HG03159 (cell line): ENCODE data around the gene RAD51AP1.

ENCODE experiments used
- ATAC-seq: cut with Tn5 transposase; IDR thresholded peaks from one replicate; pipeline ENCODE4 v1.9.1; 2021; ENCODE audit warnings: mild to moderate bottlenecking, moderate library complexity; ENCODE audit not compliant: unreplicated experiment

Gene RAD51AP1

DNA sequence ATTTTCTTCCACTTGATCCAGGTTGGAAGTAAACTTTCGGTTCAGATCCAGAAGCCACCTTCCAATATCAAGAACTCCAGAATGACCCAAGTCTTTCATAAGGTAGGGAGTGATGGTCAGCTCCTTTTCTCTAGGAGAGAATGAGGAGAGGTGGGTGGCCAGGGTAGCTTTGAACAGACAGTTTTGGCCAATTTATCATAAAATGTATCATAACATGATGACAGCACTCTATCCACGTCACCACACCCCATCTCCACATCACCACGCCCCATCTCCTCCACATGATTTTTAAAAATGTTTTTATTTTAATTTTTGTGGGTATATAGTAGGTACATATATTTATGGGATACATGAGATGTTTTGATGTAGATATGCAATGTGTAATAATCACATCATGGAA lies 50.2 kb downstream of the RAD51AP1 start:
- ATAC-seq, result no peak

DNA sequence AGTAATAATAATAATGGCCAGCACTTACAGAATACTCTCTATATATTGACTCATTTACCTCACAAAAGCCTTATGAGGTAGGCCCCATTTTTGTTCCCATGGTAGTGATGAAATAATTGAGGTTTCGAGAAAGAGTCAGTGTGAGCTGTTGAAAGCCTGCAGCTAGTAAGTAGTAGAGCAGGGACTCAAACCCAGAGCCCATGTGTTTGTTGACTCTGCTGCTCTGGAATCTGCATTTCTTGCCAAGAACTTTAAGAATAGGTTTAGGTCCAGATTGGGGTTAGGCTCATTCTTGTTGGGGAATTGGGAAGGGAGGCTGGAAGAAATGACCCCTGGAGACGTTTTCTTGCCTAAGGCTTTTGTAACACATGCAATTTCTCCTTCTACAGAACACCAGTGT lies 51.3 kb downstream of the RAD51AP1 start:
- ATAC-seq, result no peak

DNA sequence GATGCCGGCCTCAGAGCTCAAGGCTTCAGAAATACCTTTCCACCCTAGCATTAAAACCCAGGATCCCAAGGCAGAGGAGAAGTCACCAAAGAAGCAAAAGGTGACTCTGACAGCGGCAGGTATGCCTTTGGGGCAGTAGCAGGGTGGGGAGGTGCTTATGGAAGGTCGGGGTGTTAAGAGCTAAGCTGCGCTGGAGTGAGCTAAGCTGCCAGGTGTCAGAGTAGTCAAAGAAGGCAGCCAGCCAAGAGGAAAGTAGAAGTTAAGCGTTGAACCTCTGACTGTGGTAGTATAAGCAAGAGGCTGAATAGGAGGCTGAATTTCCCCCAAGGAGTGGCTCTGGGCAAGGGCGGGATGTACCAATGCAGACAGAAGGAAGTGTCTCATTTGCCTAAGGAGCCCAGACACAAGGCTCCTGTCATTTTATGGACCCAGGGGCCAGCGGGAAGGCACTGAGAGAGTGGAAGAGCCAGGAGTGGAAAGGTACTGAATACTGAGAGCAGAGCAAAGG lies 52.5 kb downstream of the RAD51AP1 start:
- no peak for ATAC-seq

DNA sequence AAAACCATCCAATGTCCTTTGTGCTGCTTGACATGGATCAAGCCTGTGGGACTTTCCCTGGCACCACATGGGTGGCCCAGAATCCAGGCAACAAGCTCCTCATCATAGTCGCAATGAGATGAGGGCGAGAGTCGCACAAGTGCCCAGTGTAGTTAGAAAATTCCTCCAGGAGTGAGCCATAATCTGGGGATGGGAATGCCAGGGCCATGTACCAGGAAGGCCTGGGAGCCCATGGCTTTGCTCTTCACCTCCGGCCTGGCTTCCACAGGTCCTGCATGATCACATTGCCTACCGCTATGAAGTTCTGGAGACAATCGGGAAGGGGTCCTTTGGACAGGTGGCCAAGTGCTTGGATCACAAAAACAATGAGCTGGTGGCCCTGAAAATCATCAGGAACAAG lies 57.2 kb downstream of the RAD51AP1 start:
- no peak for ATAC-seq

DNA sequence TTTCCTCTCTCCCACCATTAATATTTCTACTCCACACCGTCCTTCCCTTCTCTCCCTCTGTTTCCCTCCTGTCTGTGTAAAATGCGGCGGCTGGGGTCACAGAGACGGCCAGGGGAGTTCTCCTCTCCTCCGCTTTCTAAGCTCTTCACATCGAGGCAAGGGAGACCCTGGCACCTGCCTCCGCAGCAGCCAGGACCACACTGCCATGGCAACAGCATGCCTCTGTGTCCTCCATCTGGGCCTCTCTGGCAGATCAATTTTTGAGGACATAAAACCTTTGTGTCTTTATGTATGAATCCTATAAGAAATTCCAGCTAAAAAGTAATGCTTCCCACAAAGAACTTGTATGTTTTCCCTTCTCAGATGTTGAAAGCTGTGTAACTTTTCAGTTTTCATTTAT lies 64.7 kb downstream of the RAD51AP1 start:
- ATAC-seq, result no peak

DNA sequence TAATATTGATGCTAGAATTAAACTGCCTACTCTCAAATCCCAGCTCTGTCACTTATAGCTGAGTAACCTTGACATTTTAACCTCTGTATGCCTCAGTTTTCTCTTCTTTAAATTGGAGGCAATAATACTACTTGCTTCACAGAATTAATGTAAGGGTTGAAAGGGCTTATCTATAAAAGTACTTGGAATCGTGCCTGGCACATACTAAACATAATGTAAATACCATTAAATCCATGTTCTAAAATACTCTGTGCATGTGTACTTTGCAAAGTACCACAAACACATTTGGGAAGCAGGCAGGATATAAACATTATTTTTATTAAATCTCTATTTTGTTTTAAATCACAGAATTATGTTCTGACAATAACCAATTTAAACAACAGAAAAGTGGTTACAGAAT lies 65.3 kb downstream of the RAD51AP1 start:
- no peak for ATAC-seq

DNA sequence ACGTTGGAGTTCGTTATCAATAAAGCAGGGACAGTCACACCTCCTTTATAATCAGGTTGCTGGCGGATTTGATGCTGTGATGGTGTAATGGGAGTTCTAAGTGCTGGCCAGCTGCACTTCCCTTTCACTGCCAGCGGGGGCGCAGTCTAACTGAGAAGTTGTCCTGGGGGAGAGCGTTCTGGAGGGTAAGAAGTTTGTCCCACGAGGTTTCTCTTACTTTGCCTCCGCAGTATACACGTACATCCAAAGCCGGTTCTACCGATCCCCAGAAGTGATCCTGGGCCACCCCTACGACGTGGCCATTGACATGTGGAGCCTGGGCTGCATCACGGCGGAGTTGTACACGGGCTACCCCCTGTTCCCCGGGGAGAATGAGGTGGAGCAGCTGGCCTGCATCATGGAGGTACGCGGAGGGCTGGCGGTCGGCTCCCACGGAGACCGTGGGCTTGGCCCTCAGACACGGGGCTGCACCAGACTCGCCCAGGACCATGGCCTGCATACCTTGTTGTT lies 66.0 kb downstream of the RAD51AP1 start:
- ATAC-seq, result peak; percentile 93

DNA sequence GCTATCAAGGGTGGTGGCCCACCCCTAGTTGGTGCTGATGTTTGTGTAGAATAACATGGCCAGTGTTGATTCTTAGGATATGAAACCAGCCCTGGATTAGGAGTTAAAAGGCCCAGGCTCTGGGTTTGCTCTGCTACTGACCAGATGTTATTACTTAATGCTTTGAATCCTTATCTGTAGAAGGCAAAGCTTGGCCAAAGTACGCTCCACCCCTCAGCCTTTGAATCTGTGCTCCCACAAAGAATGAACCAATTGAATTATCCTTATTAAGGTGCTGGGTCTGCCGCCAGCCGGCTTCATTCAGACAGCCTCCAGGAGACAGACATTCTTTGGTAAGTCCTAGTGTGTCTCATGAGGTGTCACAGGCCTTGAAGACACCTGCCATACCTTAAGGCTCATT lies 68.4 kb downstream of the RAD51AP1 start:
- no peak for ATAC-seq

DNA sequence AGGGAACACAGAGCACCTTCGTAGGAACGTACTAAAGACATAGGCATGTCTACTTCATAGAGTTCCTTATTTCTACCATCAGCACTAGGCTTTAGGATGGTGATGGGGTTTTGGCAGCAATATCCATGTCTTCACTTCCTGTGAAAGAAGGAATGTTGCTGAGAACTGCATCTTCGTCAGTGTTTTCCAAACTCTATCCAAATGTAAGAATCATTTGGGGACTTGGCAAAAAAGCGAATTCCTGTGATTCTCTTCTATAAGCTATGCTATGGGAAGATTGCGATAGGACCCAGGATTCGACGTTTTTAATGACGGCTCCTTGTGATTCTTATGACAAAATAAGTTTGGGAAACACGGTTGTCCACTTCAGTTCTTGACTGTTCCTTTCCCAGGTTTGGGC lies 70.4 kb downstream of the RAD51AP1 start:
- ATAC-seq, result no peak
